Caco-2 (cell line): Measurements from ENCODE around the gene ADGRG3. TPM values are rescaled to one million over a fixed set of nuclear protein-coding genes. Genes with fewer than 3 reads are reported as not detected.

Experiments used
- BruUV-seq: library from RNA; stranded (reverse); fragments of 400-500 nt; replicated peaks from 2 replicates; lab custom pipeline; 2021; lab: Mats Ljungman, UMichigan
- CTCF ChIA-PET: fragments of 300-600 bp; sonication (Branson Sonifier 250); formaldehyde crosslinking; loops from one replicate; lab custom pipeline; 2022; ENCODE audit warnings: antibody characterized with exemption; lab: Charles Lee
- POLR2A ChIA-PET: fragments of 300-600 bp; sonication (Branson Sonifier 250); formaldehyde crosslinking; loops from one replicate; lab custom pipeline; 2022; ENCODE audit warnings: antibody characterized with exemption; lab: Charles Lee
- DNase-seq, 2 experiments: peaks; one replicate each; pipeline versions ENCODE4 v3.0.0 to v3.0.0-alpha.2; 2020 to 2022
- H3K27me3 ChIP-seq: replicated peaks from 2 replicates; pipeline ENCODE4 v1.6.0; 2011; ENCODE audit warnings: low read length; ENCODE audit not compliant: control insufficient read depth, insufficient read depth
- H3K36me3 ChIP-seq: 2 replicates; pipeline ENCODE4 v1.5.1; 2011; ENCODE audit warnings: low read length; ENCODE audit not compliant: control insufficient read depth, insufficient read depth
- H3K4me1 ChIP-seq: fragments of 250-450 bp; sonication (Bioruptor Pico); 2 replicates; pipeline ENCODE4 v1.5.1; 2020; ENCODE audit warnings: mild to moderate bottlenecking
- H3K4me3 ChIP-seq: 2 replicates; pipeline ENCODE4 v1.5.1; 2011; ENCODE audit warnings: low read depth, mild to moderate bottlenecking, control low read depth, low read length
- H3K9me3 ChIP-seq: fragments of 250-450 bp; sonication (Bioruptor Pico); 2 replicates; pipeline ENCODE4 v1.5.1; 2020; ENCODE audit warnings: mild to moderate bottlenecking, moderate library complexity
- H3K27ac Mint-ChIP-seq: one replicate; pipeline ENCODE4 v1.8.0; 2022; ENCODE audit warnings: mixed read lengths; ENCODE audit not compliant: unreplicated experiment
- H3K27me3 Mint-ChIP-seq: one replicate; pipeline ENCODE4 v1.8.0; 2022; ENCODE audit warnings: mixed read lengths; ENCODE audit not compliant: insufficient read depth, unreplicated experiment
- H3K36me3 Mint-ChIP-seq: one replicate; pipeline ENCODE4 v1.8.0; 2022; ENCODE audit warnings: mild to moderate bottlenecking, mixed read lengths; ENCODE audit not compliant: insufficient read depth, unreplicated experiment
- H3K4me1 Mint-ChIP-seq: one replicate; pipeline ENCODE4 v1.8.0; 2022; ENCODE audit warnings: low read depth, mixed read lengths; ENCODE audit not compliant: unreplicated experiment
- H3K4me3 Mint-ChIP-seq: one replicate; pipeline ENCODE4 v1.8.0; 2022; ENCODE audit warnings: mild to moderate bottlenecking, moderate library complexity, mixed read lengths; ENCODE audit not compliant: unreplicated experiment
- H3K9me3 Mint-ChIP-seq: one replicate; pipeline ENCODE4 v1.8.0; 2022; ENCODE audit warnings: mixed read lengths; ENCODE audit not compliant: unreplicated experiment
- intact Hi-C: fragments of 100-400 bp; cut with micrococcal nuclease; formaldehyde crosslinking; loops from one replicate; pipeline ENCODE4 v1.10.0; 2022; ENCODE audit not compliant: unreplicated experiment
- total RNA-seq: library from RNA; stranded (reverse); gene quantifications from 2 replicates; pipeline ENCODE4 v1.2.3, GENCODE V29; 2022
- TF ChIP-seq, protein P1 (sequence below), 2 experiments: fragments of 200-600 bp in 1 of 2; IDR thresholded peaks; 1 replicate in 1 of 2; 2 replicates in 1 of 2; pipeline versions ENCODE4 v1.5.1 to v1.8.0; 2011 to 2022; ENCODE audit warnings: antibody characterized with exemption in 1 of 2, control low read depth in 1 of 2, inconsistent platforms in 1 of 2, low read depth in 1 of 2, low read length in 1 of 2, mild to moderate bottlenecking in 1 of 2, moderate library complexity in 1 of 2; ENCODE audit not compliant: insufficient read depth in 1 of 2, severe bottlenecking in 1 of 2, unreplicated experiment in 1 of 2

Gene ADGRG3
- total RNA-seq, 1 experiment from 2014 or later = 0.25 TPM

DNA sequence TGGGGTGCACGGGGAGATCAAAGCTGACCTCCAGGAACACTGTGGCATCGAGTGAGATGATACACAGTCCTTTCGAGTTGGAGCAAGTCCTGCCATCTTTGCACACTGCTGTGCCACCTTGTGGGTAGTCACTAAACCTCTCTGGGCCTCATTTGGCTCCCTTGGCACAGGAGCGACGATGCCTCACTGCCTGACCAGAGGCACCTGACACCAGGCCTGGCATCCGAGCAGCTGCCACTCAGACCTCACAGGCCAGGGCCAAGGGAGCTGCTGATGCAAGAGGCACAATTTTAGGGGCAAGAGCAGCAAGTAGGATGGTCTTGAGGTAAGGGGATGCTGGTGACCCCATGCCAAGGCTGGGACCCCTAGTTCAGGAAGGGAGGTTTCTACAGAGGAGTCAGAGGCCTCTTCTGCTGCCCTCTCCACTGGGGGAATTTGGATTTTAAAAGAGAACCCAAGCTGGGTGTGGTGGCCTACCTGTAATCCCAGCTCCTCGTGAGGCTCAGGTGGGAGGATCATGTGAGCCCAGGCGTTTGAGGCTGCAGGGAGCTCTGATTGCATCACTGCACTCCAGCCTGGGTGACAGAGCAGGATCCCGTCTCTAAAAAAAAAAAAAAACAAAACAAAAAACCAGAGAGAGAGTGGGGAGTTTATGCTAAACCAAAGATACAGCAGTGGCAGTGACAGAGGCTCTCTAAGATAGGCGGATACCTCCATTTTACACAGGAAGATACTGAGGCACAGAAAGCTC, 46.4 kb upstream of the ADGRG3 start:
- TF ChIP-seq, protein P1, sequence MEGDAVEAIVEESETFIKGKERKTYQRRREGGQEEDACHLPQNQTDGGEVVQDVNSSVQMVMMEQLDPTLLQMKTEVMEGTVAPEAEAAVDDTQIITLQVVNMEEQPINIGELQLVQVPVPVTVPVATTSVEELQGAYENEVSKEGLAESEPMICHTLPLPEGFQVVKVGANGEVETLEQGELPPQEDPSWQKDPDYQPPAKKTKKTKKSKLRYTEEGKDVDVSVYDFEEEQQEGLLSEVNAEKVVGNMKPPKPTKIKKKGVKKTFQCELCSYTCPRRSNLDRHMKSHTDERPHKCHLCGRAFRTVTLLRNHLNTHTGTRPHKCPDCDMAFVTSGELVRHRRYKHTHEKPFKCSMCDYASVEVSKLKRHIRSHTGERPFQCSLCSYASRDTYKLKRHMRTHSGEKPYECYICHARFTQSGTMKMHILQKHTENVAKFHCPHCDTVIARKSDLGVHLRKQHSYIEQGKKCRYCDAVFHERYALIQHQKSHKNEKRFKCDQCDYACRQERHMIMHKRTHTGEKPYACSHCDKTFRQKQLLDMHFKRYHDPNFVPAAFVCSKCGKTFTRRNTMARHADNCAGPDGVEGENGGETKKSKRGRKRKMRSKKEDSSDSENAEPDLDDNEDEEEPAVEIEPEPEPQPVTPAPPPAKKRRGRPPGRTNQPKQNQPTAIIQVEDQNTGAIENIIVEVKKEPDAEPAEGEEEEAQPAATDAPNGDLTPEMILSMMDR (IDR thresholded peaks at IDR 0.05; ENCODE audit: insufficient read depth in 1 of 2, low read depth in 1 of 2, low read length in 1 of 2, severe bottlenecking in 1 of 2, unreplicated experiment in 1 of 2) = no peak
- no peak overlapping the region; the same call in 1 of the 2 replicates for H3K4me3 ChIP-seq
- H3K36me3 Mint-ChIP-seq = peaks cover 30% of the 10 kb centered on the region
- H3K27me3 Mint-ChIP-seq = no peaks in the 10 kb centered on the region
- CTCF ChIA-PET = interaction anchor here (0.7 to 1.2 kb wide), 3 partner anchors 11 to 79 kb away, joined by 3 to 4 read pairs (median 4); no protein-coding TSS in a partner anchor
- H3K27me3 ChIP-seq = no peaks in the 10 kb centered on the region
- peaks cover 50% of the 10 kb centered on the region for H3K4me1 Mint-ChIP-seq
- H3K4me1 ChIP-seq = peaks cover 58% of the 10 kb centered on the region
- POLR2A ChIA-PET = interaction anchor here (1.1 kb wide), 1 partner anchor 114 kb away, joined by 5 read pairs; the partner anchor contains the start of gene KATNB1
- intact Hi-C loops = no loop called here
- peak in 1 of 2 experiments; percentile 42 for DNase-seq
- 0 out of 2 replicates have a peak, but pooled peaks cover 3% of the 10 kb centered on the region for H3K36me3 ChIP-seq
- no peaks in the 10 kb centered on the region for H3K9me3 Mint-ChIP-seq
- H3K4me3 Mint-ChIP-seq = peak overlapping the region; percentile 82
- H3K27ac Mint-ChIP-seq = peak overlapping the region; percentile 76
- BruUV-seq = no TSS peak
- H3K9me3 ChIP-seq = no peaks in the 10 kb centered on the region

DNA sequence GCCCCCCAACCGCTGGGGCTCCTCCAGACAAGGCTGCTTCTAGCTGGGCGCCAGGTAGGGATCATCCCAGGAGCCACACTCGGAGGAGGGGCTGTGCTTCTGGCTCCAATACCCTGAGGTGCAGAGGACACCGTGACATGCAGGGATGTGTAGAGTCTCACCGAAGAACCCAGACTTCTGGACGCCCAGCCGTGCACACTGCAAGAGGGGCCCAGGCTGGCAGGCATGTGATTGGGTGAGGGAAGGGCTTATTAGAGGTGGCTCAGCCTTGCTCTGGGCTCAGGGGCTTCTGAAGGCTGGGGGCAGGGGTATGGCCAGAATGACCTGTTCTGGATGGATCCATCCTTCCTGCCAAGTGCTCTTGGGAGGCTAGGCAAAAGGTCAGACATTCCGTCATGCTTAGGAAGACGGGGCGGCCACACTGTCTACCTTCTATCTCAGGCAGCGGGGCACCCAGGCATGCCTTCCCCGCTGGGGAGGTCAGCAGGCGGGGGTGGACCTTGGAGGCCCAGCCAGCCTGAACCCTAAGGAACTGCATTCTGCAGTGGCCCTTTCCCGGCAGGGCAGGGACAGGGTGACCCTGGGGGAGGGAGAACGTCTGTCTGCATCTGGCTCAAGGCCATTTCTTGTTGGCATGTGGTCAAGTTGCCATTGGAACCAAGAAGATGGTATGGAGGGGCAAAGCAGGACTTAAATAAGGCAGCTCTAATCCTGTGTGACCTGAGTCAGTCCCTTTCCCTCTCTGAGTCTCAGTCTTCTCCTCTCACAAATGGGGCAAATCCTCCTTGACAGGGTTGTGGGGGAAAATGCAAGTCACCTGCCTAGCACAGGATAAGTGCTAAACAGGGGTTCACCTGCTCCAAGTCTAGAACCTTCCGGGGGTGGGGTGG, 45.5 kb upstream of the ADGRG3 start:
- Mint-ChIP-seq H3K4me1 (peaks cover 50% of the 10 kb centered on the region), H3K27me3 (no peaks in the 10 kb centered on the region), H3K9me3 (no peaks in the 10 kb centered on the region), H3K36me3 (peaks cover 35% of the 10 kb centered on the region), H3K27ac (peak overlapping the region; percentile 76), H3K4me3 (peak overlapping the region; percentile 82)
- TF ChIP-seq, protein P1 (IDR thresholded peaks at IDR 0.05; ENCODE audit: insufficient read depth in 1 of 2, low read depth in 1 of 2, low read length in 1 of 2, severe bottlenecking in 1 of 2, unreplicated experiment in 1 of 2) = no peak
- BruUV-seq = no TSS peak
- no peaks in the 10 kb centered on the region for H3K9me3 ChIP-seq
- H3K4me3 ChIP-seq = no peak overlapping the region
- no peaks in the 10 kb centered on the region for H3K27me3 ChIP-seq
- POLR2A ChIA-PET = no interaction called here
- CTCF ChIA-PET = interaction anchor here (0.8 to 1.8 kb wide), 5 partner anchors 10 to 31 kb away, joined by 3 to 10 read pairs (median 4); no protein-coding TSS in a partner anchor
- peaks cover 57% of the 10 kb centered on the region for H3K4me1 ChIP-seq
- peaks cover 3% of the 10 kb centered on the region; the same call in 1 of the 2 replicates for H3K36me3 ChIP-seq
- DNase-seq = no peak
- intact Hi-C loops = no loop called here
